VCaP (cell line): ENCODE measurements around the gene ASIC3.

Experiments
- H3K27ac ChIP-seq: fragments of 450-650 bp; 2 replicates; pipeline ENCODE4 v1.5.1; 2017
- CTCF ChIP-seq: fragments of 450-650 bp; conservative IDR thresholded peaks from 2 replicates; pipeline ENCODE4 v1.5.1; 2017; ENCODE audit warnings: mild to moderate bottlenecking, moderate library complexity

The ASIC3 gene

GRCh38 chr7:151060113-151060415 is 11.7 kb downstream of the ASIC3 start:
- 0 out of 2 replicates have a peak, but pooled peaks have one; percentile 15 for TF ChIP-seq CTCF
- peak overlapping the region; percentile 92 for H3K27ac ChIP-seq

GRCh38 chr7:151060416-151061212 is 12.3 kb downstream of the ASIC3 start:
- peak overlapping the region; percentile 92 for H3K27ac ChIP-seq
- no peak for TF ChIP-seq CTCF

- peak overlapping the region; percentile 92 for H3K27ac ChIP-seq
- no peak for TF ChIP-seq CTCF
These were observed 13.1 kb downstream of the ASIC3 start for GRCh38 chr7:151061213-151062110.

GRCh38 chr7:151062111-151062398 is 13.7 kb downstream of the ASIC3 start:
- TF ChIP-seq CTCF, result no peak
- H3K27ac ChIP-seq, result no peak overlapping the region

GRCh38 chr7:151062399-151063211 is 14.3 kb downstream of the ASIC3 start:
- no peak overlapping the region for H3K27ac ChIP-seq

GRCh38 chr7:151063212-151063561 is 14.9 kb downstream of the ASIC3 start:
- no peak for TF ChIP-seq CTCF
- no peak overlapping the region for H3K27ac ChIP-seq

More at GRCh38 chr7:151062399-151063211, 14.3 kb downstream of the ASIC3 start:
- no peak for TF ChIP-seq CTCF

GRCh38 chr7:151064454-151064853 is 16.1 kb downstream of the ASIC3 start:
- no peak overlapping the region for H3K27ac ChIP-seq
- no peak for TF ChIP-seq CTCF
